Stimulated activated CD4-positive, alpha-beta T cell treated with anti-CD3 and anti-CD28 coated beads, Interleukin-12 subunit alpha, Interleukin-12 subunit beta, amount 100 ng/mL, for 48 hours (primary cell): Measurements from ENCODE around the gene IL1RAP.
"Not testable (repeated sequence)": the region's sequence is repeated elsewhere in the genome, so short reads cannot be mapped to it uniquely, and the experiment has no call there.

Experiments
- DNase-seq, 3 donors: peaks; one replicate each; pipeline ENCODE4 v3.0.0-alpha.2; 2020; ENCODE audit warnings: low read depth in 2 of 3, low spot score in 1 of 3

IL1RAP gene

GRCh38 chr3:190505381-190506003 is 8.4 kb upstream of the IL1RAP start:
- no peak for DNase-seq

- no peak for DNase-seq
Measured at GRCh38 chr3:190506271-190506670, 7.6 kb upstream of the IL1RAP start.

- no peak for DNase-seq
Measured at GRCh38 chr3:190512666-190513065, 1.2 kb upstream of the IL1RAP start.

DNA sequence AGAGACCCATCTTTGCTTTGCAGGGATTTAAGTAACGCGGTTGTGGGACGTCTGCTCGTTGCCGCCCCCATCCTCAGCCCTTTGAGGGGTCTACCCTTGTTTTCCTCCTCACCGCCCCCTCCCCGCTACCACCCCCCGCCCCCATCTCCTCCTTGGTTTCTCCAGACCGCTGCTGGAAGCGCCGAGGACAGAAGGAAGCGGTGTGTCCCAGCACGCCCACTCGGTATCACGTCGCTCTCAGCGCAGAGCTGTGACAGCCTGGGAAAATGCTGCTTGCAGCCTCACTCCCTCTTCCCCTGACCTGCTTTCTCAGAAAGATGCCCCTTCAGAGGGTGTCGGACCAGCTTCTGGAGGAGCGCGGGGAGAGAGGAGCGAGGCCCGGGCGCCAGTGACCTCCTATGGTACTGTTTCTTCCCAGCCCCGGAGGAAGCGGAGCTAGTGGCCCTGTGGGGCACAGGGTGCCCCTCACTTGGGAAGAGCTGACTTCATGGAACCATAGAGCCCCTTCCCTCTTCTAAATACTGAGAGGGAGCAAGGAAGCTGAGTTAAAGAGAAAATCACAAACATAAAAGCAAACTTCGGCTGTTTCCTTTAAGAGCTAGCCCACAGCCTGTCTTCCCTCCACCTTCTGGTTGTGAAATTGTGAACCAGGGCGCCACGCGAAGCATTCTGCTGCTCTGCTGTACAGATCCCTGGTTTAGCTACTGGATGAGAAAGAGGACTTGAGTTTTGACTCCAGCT is 698 bp downstream of the IL1RAP start:
- peak in 1 of 3 donors; percentile 32 for DNase-seq

DNA sequence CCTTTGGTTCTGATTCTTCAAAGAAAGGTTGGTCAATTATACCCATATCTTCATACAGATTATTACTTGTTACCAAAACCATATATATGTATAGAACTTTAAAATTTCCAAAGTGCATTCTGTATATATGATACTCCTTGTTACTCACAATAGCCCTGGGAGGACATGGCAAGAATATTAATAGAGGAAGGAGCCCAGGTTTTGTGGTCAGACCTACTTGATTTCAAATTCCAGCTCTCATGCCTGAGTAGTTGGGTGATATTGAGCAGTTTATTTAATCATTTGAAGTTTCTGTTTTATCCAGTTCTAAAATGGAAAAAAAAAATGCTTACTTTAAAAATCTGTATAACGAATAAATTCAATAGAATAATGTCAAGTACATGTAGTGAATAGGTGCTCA is 2.5 kb downstream of the IL1RAP start:
- no peak for DNase-seq

GRCh38 chr3:190517687-190518086 is 3.8 kb downstream of the IL1RAP start:
- DNase-seq: no peak

- DNase-seq: not testable (repeated sequence)
Measured at GRCh38 chr3:190518531-190518930, 4.6 kb downstream of the IL1RAP start.

GRCh38 chr3:190519886-190520285 is 6.0 kb downstream of the IL1RAP start:
- no peak for DNase-seq

DNA sequence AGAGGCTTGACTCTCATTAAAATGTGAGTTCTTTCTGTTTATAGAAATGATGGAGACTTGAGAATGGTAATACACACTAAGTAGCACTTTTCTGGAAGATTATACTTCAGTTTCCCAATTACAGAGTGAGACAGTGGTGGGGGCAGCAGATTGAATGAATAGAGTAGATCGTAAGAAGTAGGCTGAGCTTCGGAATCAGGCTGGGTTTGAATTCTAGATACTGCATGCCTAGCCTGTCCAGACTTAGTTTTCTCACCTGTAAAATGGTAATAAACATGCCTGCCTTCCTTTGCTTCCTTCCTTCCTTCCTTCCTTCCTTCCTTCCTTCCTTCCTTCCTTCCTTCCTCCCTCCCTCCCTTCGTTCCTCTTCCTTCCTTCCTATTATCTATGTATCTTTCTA is 8.1 kb downstream of the IL1RAP start:
- no peak for DNase-seq

GRCh38 chr3:190522621-190523222 is 8.8 kb downstream of the IL1RAP start:
- DNase-seq: no peak

- DNase-seq: no peak
Measured at GRCh38 chr3:190524942-190525341, 11.1 kb downstream of the IL1RAP start.

DNA sequence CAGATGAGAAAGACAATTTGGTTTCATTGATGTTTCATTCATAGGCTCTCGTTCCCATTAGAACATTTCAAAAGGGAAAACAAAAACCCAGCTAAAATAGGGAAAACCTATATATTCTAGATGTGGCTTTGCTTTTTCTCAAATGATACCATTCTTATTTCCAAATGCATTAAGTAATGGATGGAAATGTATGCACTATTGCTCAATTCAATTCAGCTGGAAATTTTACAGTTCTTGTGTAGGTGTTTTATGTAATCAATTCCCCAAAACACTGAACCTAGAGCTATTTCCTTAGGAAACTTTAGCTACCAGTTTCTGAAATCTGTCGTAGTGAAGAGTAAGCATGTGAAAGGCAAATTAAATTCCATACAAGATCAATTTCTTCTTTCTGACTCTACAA is 11.7 kb downstream of the IL1RAP start:
- DNase-seq: no peak

GRCh38 chr3:190526787-190527762 is 13.2 kb downstream of the IL1RAP start:
- DNase-seq: no peak

- DNase-seq: no peak
Measured at GRCh38 chr3:190528706-190529105, 14.8 kb downstream of the IL1RAP start.

DNA sequence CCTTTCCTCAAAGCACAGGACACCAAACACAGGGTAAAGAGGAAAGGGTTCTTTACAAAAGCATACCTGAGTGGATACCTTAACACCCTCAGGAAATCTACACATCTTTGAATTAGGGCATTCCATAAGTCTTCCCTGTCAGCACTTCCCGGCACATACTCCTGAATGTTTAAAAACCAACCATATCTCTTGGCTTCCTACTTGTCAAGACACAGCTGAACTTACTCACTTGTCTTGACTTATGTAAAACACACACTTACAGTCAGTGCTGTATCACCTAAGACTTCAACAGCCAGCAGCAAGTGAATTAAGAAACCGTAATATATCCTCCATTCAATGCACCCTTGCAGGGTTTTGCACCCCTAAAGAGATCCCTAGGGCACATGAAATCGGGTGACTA is 17.5 kb downstream of the IL1RAP start:
- DNase-seq: no peak

GRCh38 chr3:190532731-190533203 is 18.9 kb downstream of the IL1RAP start:
- DNase-seq: no peak

GRCh38 chr3:190533511-190534281 is 19.8 kb downstream of the IL1RAP start:
- DNase-seq: no peak

GRCh38 chr3:190534386-190534785 is 20.5 kb downstream of the IL1RAP start:
- DNase-seq: no peak

DNA sequence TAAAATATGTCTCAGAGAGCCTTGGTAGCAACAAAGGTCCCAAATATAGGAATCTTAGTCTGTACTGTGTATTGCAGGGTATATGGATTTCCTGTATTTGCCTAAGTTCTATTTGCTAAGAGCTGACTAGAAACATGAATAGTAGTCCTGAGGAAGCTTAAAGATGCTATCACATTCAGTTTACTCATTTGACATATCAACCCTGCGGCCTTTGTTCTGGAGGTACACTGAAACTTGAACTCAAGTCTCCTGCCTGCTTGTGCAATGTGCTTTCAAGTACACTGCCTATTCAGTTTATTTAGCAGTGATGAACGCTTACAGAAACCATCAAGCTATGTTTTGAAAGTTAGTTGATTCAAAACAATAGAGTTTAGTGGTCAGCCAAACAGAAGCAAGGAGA is 21.1 kb downstream of the IL1RAP start:
- no peak for DNase-seq

DNA sequence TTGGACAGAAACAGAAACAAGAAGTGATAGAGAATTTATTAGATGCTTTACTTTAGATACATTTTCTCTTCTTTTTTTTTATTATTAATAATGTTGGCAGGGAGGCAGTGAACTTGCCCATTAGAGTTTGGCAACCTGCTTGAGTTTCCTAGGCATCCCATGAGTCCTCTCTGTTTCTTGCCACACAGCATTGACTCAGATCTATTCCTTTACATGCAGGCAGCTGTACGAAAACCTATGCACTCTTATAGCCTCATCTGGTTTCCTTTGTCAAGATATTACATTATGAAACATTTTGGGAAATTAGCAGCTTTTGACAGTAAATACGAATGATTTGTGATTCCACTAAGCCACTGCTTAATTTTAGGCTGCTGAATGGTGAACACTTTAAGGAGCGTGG is 23.3 kb downstream of the IL1RAP start:
- no peak for DNase-seq
